GM23338 (cell line): ENCODE results near the gene PPP1R3D. TPM values are rescaled to one million over a fixed set of nuclear protein-coding genes. Genes with fewer than 3 reads are reported as not detected.

ENCODE experiments used
- ATAC-seq: fragments of 200-7000 bp; cut with Tn5 transposase; 3 replicates; pipeline ENCODE4 v1.9.1; 2020
- DNase-seq: peaks from one replicate; pipeline ENCODE4 v3.0.0-alpha.2; 2015; ENCODE audit warnings: low spot score
- H2AFZ ChIP-seq: fragments of 200-600 bp; sonication (generic); 2 replicates; pipeline ENCODE4 v1.8.0; 2016; ENCODE audit warnings: antibody characterized with exemption, mild to moderate bottlenecking, moderate library complexity
- H3F3A ChIP-seq: fragments of 200-600 bp; sonication (generic); replicated peaks from 2 replicates; pipeline ENCODE4 v1.8.0; 2017; ENCODE audit warnings: antibody characterized with exemption, mixed run types, low read depth
- H3K27ac ChIP-seq: fragments of 200-600 bp; sonication (generic); 2 replicates; pipeline ENCODE4 v1.6.1; 2016; ENCODE audit warnings: low read depth
- H3K27me3 ChIP-seq: fragments of 200-600 bp; sonication (generic); 2 replicates; pipeline ENCODE4 v1.8.0; 2016; ENCODE audit warnings: mild to moderate bottlenecking, mixed run types, moderate library complexity; ENCODE audit not compliant: insufficient read depth
- H3K36me3 ChIP-seq: fragments of 200-600 bp; sonication (generic); 2 replicates; pipeline ENCODE4 v1.8.0; 2016; ENCODE audit warnings: mild to moderate bottlenecking; ENCODE audit not compliant: insufficient read depth
- H3K4me1 ChIP-seq: fragments of 200-600 bp; sonication (generic); 2 replicates; pipeline ENCODE4 v1.8.0; 2016; ENCODE audit warnings: mild to moderate bottlenecking, moderate library complexity; ENCODE audit not compliant: insufficient read depth
- H3K4me2 ChIP-seq: fragments of 200-600 bp; sonication (generic); 2 replicates; pipeline ENCODE4 v1.7.1; 2017; ENCODE audit warnings: mixed run types
- H3K4me3 ChIP-seq: fragments of 200-600 bp; sonication (generic); 2 replicates; pipeline ENCODE4 v1.6.1; 2016; ENCODE audit warnings: mixed run types
- H3K79me2 ChIP-seq: fragments of 200-600 bp; sonication (generic); replicated peaks from 2 replicates; pipeline ENCODE4 v1.8.0; 2017; ENCODE audit warnings: mild to moderate bottlenecking; ENCODE audit not compliant: insufficient read depth
- H3K9me2 ChIP-seq: fragments of 200-600 bp; sonication (generic); 2 replicates; pipeline ENCODE4 v1.8.0; 2017; ENCODE audit not compliant: insufficient read depth
- H4K20me1 ChIP-seq: fragments of 200-600 bp; sonication (generic); replicated peaks from 2 replicates; pipeline ENCODE4 v1.8.0; 2017; ENCODE audit warnings: mild to moderate bottlenecking; ENCODE audit not compliant: insufficient read depth
- H3K27ac Mint-ChIP-seq: 2 replicates; pipeline ENCODE4 v1.8.0; 2020; ENCODE audit warnings: inconsistent platforms, mild to moderate bottlenecking, moderate library complexity, mixed read lengths
- H3K27me3 Mint-ChIP-seq: 3 replicates; pipeline ENCODE4 v1.8.0; 2022; ENCODE audit warnings: low read depth, mild to moderate bottlenecking, moderate library complexity, mixed read lengths, inconsistent platforms; ENCODE audit not compliant: insufficient read depth, poor library complexity
- H3K36me3 Mint-ChIP-seq: 3 replicates; pipeline ENCODE4 v1.8.0; 2021; ENCODE audit warnings: low read depth, mild to moderate bottlenecking, inconsistent platforms, moderate library complexity, mixed read lengths
- H3K4me1 Mint-ChIP-seq: 3 replicates; pipeline ENCODE4 v1.8.0; 2020; ENCODE audit warnings: mild to moderate bottlenecking, inconsistent platforms, mixed read lengths
- H3K4me3 Mint-ChIP-seq: 3 replicates; pipeline ENCODE4 v1.8.0; 2021; ENCODE audit warnings: moderate library complexity, mild to moderate bottlenecking, inconsistent platforms, mixed read lengths
- H3K9me3 Mint-ChIP-seq: 3 replicates; pipeline ENCODE4 v1.8.0; 2020; ENCODE audit warnings: moderate library complexity, mild to moderate bottlenecking, inconsistent platforms, mixed read lengths
- CREB1 ChIP-seq: fragments of 250-450 bp; sonication (Bioruptor Pico); IDR thresholded peaks from 2 replicates; pipeline ENCODE4 v1.5.0; 2020; ENCODE audit warnings: low read depth, mild to moderate bottlenecking, moderate library complexity
- CTCF ChIP-seq, 2 experiments: fragments of 200-600 bp in 1 of 2; sonication (generic) in 1 of 2; conservative IDR thresholded peaks; 2 replicates each; pipeline versions ENCODE4 v1.5.1 to v1.6.1; 2016 to 2017; ENCODE audit warnings: antibody characterized with exemption in 2 of 2, low read depth in 2 of 2, mild to moderate bottlenecking in 2 of 2, moderate library complexity in 1 of 2
- ETS1 ChIP-seq: IDR thresholded peaks from 2 replicates; pipeline ENCODE4 v1.6.1; 2016; ENCODE audit warnings: antibody characterized with exemption
- EZH2 ChIP-seq: fragments of 200-600 bp; sonication (generic); IDR thresholded peaks from one replicate; pipeline ENCODE4 v1.8.0; 2017; ENCODE audit warnings: antibody characterized with exemption, mild to moderate bottlenecking, low read depth; ENCODE audit not compliant: unreplicated experiment
- EZH2phosphoT487 ChIP-seq: fragments of 200-600 bp; sonication (generic); IDR thresholded peaks from one replicate; pipeline ENCODE4 v1.8.1; 2018; ENCODE audit warnings: antibody characterized with exemption; ENCODE audit not compliant: unreplicated experiment
- JUNB ChIP-seq: IDR thresholded peaks from one replicate; pipeline ENCODE4 v1.6.1; 2016; ENCODE audit warnings: antibody characterized with exemption; ENCODE audit not compliant: unreplicated experiment
- NANOG ChIP-seq: IDR thresholded peaks from 2 replicates; pipeline ENCODE4 v1.6.1; 2016; ENCODE audit warnings: antibody characterized with exemption, borderline replicate concordance
- POLR2AphosphoS5 ChIP-seq: IDR thresholded peaks from 2 replicates; pipeline ENCODE4 v1.6.1; 2016; ENCODE audit warnings: antibody characterized with exemption, low read depth
- REST ChIP-seq: IDR thresholded peaks from one replicate; pipeline ENCODE4 v1.6.1; 2018; ENCODE audit warnings: antibody characterized with exemption; ENCODE audit not compliant: unreplicated experiment
- STAT1 ChIP-seq: IDR thresholded peaks from one replicate; pipeline ENCODE4 v1.6.1; 2016; ENCODE audit warnings: antibody characterized with exemption; ENCODE audit not compliant: unreplicated experiment
- ZNF114 ChIP-seq: fragments of 250-450 bp; sonication (Bioruptor Pico); IDR thresholded peaks from 2 replicates; pipeline ENCODE4 v1.5.0; 2020; ENCODE audit warnings: mild to moderate bottlenecking, moderate library complexity
- ZNF331 ChIP-seq: fragments of 250-450 bp; sonication (Bioruptor Pico); IDR thresholded peaks from 2 replicates; pipeline ENCODE4 v1.5.0; 2020; ENCODE audit warnings: low read depth, mild to moderate bottlenecking, moderate library complexity
- ZNF462 ChIP-seq: fragments of 250-450 bp; sonication (Bioruptor Pico); IDR thresholded peaks from 2 replicates; pipeline ENCODE4 v1.5.0; 2020; ENCODE audit warnings: mild to moderate bottlenecking, moderate library complexity
- polyA plus RNA-seq: library from polyadenylated mRNA; unstranded; fragments of >200 nt; fragmentation: Nextera tagmentation; extraction: Ambion mirVana; gene quantifications from 2 replicates; pipeline ENCODE4 v1.2.1, GENCODE V29; 2016
- total RNA-seq: library from RNA; depleted of rRNA; stranded (reverse); fragments of >200 nt; shearing (Covaris generic); gene quantifications from 2 replicates; pipeline ENCODE4 v1.2.3, GENCODE V29; 2014

PPP1R3D gene
- total and polyA plus RNA-seq, 2 experiments from 2014 or later = 1.4 to 3.0 TPM

GRCh38 chr20:59958123-59958522 lies 18.0 kb upstream of the PPP1R3D start, which contains the start of gene CDH26:
Gene CDH26, plus strand, starts transcription at chr20:59958423. Its CDS starts 304 bp downstream, at chr20:59958727.
- Histone ChIP-seq H3K27me3 (no peaks in the 10 kb centered on the region), H3K4me3 (no peak within 1 kb of the TSS), H3K4me2 (no peak within 1 kb of the TSS), H2AFZ (no peak within 1 kb of the TSS), H3K79me2 (no peaks in the 10 kb centered on the region), H3K27ac (no peak within 1 kb of the TSS), H3K36me3 (no peaks in the 10 kb centered on the region), H3K4me1 (no peaks in the 10 kb centered on the region), H4K20me1 (no peaks in the 10 kb centered on the region), H3F3A (no peaks in the 10 kb centered on the region), H3K9me2 (no peaks in the 10 kb centered on the region)
- no peaks in the 10 kb centered on the region for H3K36me3 Mint-ChIP-seq
- no peaks in the 10 kb centered on the region for H3K9me3 Mint-ChIP-seq
- H3K27ac Mint-ChIP-seq = no peak within 1 kb of the TSS
- DNase-seq = no peak
- no peaks in the 10 kb centered on the region for H3K27me3 Mint-ChIP-seq
- no peak for TF ChIP-seq ZNF114 (CRISPR knock-in tag)
- TF ChIP-seq ZNF462 (CRISPR knock-in tag) = no peak
- TF ChIP-seq REST = no peak
- no peak for TF ChIP-seq EZH2phosphoT487
- TF ChIP-seq CTCF (conservative IDR thresholded peaks at IDR 0.05; ENCODE audit: low read depth in 2 of 2) = no peak
- no peak for TF ChIP-seq JUNB
- TF ChIP-seq EZH2 = no peak
- TF ChIP-seq NANOG = no peak
- TF ChIP-seq POLR2AphosphoS5 = no peak
- TF ChIP-seq ZNF331 (CRISPR knock-in tag) = no peak
- TF ChIP-seq CREB1 = no peak
- no peak for TF ChIP-seq ETS1
- no peak for TF ChIP-seq STAT1
- no peak within 1 kb of the TSS for H3K4me3 Mint-ChIP-seq
- H3K4me1 Mint-ChIP-seq = peaks cover 5% of the 10 kb centered on the region; the same call in 1 of the 3 replicates
- no peak for ATAC-seq
